ENCODE data around the gene RBBP4.

Gene RBBP4

DNA sequence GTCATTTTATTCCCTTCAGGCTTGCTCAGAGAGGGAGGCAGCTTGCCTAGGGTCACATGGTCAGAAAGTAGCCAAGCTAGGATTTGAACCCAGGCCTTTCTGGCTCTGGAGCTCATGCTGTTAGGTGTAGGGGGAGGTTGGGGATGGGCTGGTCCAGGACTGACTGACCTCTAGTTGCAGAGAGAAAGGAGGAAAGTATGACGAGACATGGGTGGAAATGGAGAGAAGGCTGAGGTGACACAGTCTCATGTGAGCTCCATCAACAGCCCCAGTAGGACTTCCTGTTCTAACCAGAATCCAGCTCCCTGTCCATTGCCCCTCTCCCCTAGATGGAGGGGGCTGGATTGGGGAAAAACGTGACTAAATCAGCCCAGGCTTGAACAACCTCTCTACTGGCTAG is 67.0 kb downstream of the RBBP4 start:
- H3K9me3 ChIP-seq (ENCODE audit: severe bottlenecking): no peaks in the 10 kb centered on the region
- no peak overlapping the region for H3K27ac ChIP-seq (ENCODE audit: poor library complexity, severe bottlenecking)
- ATAC-seq (ENCODE audit: low read depth): no peak
- no peaks in the 10 kb centered on the region for H3K36me3 ChIP-seq (ENCODE audit: low read depth)
- no peak overlapping the region for H3K4me3 ChIP-seq (ENCODE audit: severe bottlenecking)
- no peaks in the 10 kb centered on the region for H3K27me3 ChIP-seq (ENCODE audit: insufficient read depth, poor library complexity, severe bottlenecking)
- TF ChIP-seq, protein P1, sequence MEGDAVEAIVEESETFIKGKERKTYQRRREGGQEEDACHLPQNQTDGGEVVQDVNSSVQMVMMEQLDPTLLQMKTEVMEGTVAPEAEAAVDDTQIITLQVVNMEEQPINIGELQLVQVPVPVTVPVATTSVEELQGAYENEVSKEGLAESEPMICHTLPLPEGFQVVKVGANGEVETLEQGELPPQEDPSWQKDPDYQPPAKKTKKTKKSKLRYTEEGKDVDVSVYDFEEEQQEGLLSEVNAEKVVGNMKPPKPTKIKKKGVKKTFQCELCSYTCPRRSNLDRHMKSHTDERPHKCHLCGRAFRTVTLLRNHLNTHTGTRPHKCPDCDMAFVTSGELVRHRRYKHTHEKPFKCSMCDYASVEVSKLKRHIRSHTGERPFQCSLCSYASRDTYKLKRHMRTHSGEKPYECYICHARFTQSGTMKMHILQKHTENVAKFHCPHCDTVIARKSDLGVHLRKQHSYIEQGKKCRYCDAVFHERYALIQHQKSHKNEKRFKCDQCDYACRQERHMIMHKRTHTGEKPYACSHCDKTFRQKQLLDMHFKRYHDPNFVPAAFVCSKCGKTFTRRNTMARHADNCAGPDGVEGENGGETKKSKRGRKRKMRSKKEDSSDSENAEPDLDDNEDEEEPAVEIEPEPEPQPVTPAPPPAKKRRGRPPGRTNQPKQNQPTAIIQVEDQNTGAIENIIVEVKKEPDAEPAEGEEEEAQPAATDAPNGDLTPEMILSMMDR (IDR thresholded peaks at IDR 0.05; ENCODE audit: poor library complexity, severe bottlenecking): no peak
- DNase-seq (ENCODE audit: low spot score): no peak
- peaks cover 14% of the 10 kb centered on the region for H3K4me1 ChIP-seq (ENCODE audit: insufficient read depth, poor library complexity, severe bottlenecking)

DNA sequence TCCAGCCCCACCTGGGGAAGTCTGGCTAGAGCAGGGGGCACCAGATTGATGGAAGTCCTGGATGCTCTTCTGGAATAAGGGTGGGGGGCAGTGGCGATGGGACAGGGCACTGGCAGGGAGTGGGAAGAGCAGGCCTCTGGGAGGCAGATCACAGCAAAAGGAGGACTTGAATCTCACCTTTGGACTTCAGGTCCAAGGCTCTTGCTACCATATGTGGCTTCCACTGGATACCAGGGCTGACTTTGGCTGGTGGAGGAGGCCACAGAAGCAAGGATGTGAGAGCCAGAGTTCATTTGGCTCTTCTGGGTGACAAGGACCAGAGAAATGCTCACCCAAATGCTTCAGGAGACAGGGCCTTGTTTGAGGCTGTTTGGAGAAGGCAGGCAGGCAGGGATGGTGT is 67.5 kb downstream of the RBBP4 start:
- no peaks in the 10 kb centered on the region for H3K9me3 ChIP-seq (ENCODE audit: severe bottlenecking)
- DNase-seq (ENCODE audit: low spot score): no peak
- no peak overlapping the region for H3K27ac ChIP-seq (ENCODE audit: poor library complexity, severe bottlenecking)
- H3K27me3 ChIP-seq (ENCODE audit: insufficient read depth, poor library complexity, severe bottlenecking): no peaks in the 10 kb centered on the region
- H3K4me1 ChIP-seq (ENCODE audit: insufficient read depth, poor library complexity, severe bottlenecking): peaks cover 14% of the 10 kb centered on the region
- no peaks in the 10 kb centered on the region for H3K36me3 ChIP-seq (ENCODE audit: low read depth)
- ATAC-seq (ENCODE audit: low read depth): no peak
- TF ChIP-seq, protein P1 (IDR thresholded peaks at IDR 0.05; ENCODE audit: poor library complexity, severe bottlenecking): no peak
- H3K4me3 ChIP-seq (ENCODE audit: severe bottlenecking): no peak overlapping the region

DNA sequence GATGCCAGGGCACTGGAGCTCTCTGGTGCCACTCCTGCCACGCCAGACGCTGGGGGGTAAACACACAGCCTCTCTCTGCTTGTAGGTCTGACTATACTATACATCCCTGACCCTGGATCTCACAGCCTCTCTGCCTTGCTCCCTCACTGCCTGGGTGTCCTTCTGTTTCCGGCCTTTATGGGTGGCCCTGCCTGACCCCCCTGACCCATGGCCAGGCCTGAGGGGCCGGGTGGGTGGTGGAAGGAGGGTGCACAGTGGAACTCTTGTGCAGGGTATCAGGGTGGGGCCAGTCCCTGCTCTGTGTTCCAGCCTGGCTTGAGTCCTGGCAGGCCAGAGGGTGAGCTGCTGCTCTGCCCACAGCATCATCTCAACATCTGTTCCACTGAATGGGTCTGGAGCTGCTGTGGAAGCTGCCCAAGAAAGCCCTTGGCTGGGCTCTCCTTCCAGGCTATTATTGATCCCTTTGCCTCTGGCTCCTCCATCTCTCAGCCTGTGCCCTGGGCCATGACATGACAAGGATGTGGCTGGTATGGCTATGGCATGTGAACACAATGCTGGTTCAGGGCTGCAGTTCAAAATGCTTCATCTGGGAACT is 68.8 kb downstream of the RBBP4 start:
- Histone ChIP-seq H3K4me1 (ENCODE audit: insufficient read depth, poor library complexity, severe bottlenecking) (peaks cover 18% of the 10 kb centered on the region), H3K4me3 (ENCODE audit: severe bottlenecking) (no peak overlapping the region), H3K27me3 (ENCODE audit: insufficient read depth, poor library complexity, severe bottlenecking) (no peaks in the 10 kb centered on the region), H3K27ac (ENCODE audit: poor library complexity, severe bottlenecking) (no peak overlapping the region), H3K36me3 (ENCODE audit: low read depth) (no peaks in the 10 kb centered on the region), H3K9me3 (ENCODE audit: severe bottlenecking) (no peaks in the 10 kb centered on the region)
- DNase-seq (ENCODE audit: low spot score) (no peak), ATAC-seq (ENCODE audit: low read depth) (no peak)
- TF ChIP-seq, protein P1 (IDR thresholded peaks at IDR 0.05; ENCODE audit: poor library complexity, severe bottlenecking): no peak

DNA sequence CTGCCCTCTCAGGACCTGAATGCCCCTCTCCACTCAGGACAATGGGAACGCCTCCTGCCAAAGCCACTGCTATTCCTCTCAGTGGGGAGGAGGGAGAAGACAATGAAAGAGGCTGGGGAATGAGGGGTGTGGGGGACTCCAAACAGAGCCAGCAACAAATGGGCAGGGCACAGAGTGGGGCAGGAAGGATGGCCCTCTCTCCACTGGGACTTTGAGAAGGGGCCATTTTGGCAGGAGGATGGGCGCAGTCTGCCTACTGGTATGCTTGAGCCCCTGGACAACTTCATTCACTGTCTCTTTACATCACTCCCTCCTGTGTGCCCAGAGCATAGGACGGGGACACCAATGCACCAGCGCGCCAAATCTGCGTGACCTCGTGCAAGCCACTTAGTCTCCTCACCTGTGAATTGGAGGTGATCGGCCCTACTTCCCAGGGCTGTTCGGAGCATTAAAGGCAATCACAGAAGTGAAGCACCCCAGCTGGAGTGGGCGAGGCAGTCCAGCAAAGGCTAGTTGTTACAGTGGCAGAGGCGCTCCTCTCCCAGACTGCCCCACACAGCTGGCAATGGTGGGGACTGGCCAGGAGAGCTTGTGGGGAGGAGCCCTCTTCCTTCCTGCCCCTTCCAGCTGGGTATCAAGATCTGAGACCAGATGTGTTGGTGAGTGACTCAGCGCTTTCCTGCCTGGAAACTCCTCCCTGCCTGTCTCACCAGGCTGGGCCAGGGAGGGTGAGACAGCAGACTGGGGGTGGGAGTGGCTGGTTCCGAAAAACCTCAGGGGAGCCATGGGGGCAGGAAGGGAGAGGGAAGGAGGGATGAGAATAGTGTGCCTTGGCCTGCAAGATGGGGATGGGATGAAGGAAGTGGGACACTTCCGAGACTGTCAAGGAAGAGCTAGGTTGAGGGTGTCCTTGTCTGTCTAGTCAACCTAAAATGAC is 73.9 kb downstream of the RBBP4 start:
- TF ChIP-seq, protein P1 (IDR thresholded peaks at IDR 0.05; ENCODE audit: poor library complexity, severe bottlenecking): no peak
- DNase-seq (ENCODE audit: low spot score) (peak; percentile 85), ATAC-seq (ENCODE audit: low read depth) (peak; percentile 97)
- Histone ChIP-seq H3K4me3 (ENCODE audit: severe bottlenecking) (no peak overlapping the region), H3K27ac (ENCODE audit: poor library complexity, severe bottlenecking) (peak overlapping the region; percentile 50), H3K27me3 (ENCODE audit: insufficient read depth, poor library complexity, severe bottlenecking) (no peaks in the 10 kb centered on the region), H3K36me3 (ENCODE audit: low read depth) (no peaks in the 10 kb centered on the region), H3K9me3 (ENCODE audit: severe bottlenecking) (no peaks in the 10 kb centered on the region), H3K4me1 (ENCODE audit: insufficient read depth, poor library complexity, severe bottlenecking) (peaks cover 14% of the 10 kb centered on the region)

DNA sequence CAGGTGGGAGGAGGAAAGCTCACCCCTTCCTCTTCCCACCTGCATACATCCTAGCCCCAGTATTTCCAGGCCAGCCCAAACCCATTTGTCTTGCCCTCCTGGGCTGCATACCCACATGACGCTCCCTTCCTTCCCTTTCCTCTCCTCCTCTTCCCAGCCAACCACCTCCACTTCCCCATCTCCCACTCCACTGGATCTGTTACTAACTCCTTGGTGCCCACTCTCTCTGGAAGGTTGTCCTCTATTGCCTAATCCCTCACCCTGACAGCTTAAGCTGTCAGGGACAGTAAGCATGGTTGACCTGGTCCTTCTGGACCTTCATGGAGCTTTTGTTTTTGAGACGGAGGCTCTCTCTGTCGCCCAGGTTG is 74.6 kb downstream of the RBBP4 start:
- TF ChIP-seq, protein P1 (IDR thresholded peaks at IDR 0.05; ENCODE audit: poor library complexity, severe bottlenecking): no peak
- ATAC-seq (ENCODE audit: low read depth): no peak
- Histone ChIP-seq H3K27ac (ENCODE audit: poor library complexity, severe bottlenecking) (peak overlapping the region; percentile 50), H3K36me3 (ENCODE audit: low read depth) (no peaks in the 10 kb centered on the region), H3K27me3 (ENCODE audit: insufficient read depth, poor library complexity, severe bottlenecking) (no peaks in the 10 kb centered on the region), H3K9me3 (ENCODE audit: severe bottlenecking) (no peaks in the 10 kb centered on the region), H3K4me1 (ENCODE audit: insufficient read depth, poor library complexity, severe bottlenecking) (peaks cover 14% of the 10 kb centered on the region), H3K4me3 (ENCODE audit: severe bottlenecking) (no peak overlapping the region)
- no peak for DNase-seq (ENCODE audit: low spot score)
